Measurements from ENCODE around the gene NET1.
A peak's percentile ranks its signal among the peaks of the same experiment; 100 is the strongest.

The NET1 gene

GRCh38 chr10:5445006-5445405, 32.6 kb downstream of the NET1 start:
- DNase-seq, result no peak

GRCh38 chr10:5446390-5446926, 34.1 kb downstream of the NET1 start:
- peak; percentile 73 for DNase-seq

- no peak for DNase-seq
Measured at GRCh38 chr10:5447056-5447455, 34.7 kb downstream of the NET1 start.

- DNase-seq, result no peak
Measured at GRCh38 chr10:5447611-5448071, 35.3 kb downstream of the NET1 start.

GRCh38 chr10:5448333-5449001, 36.1 kb downstream of the NET1 start:
- DNase-seq, result no peak

GRCh38 chr10:5449227-5449626, 36.9 kb downstream of the NET1 start:
- DNase-seq, result no peak

- no peak for DNase-seq
Measured at GRCh38 chr10:5449823-5450222, 37.5 kb downstream of the NET1 start.

- no peak for DNase-seq
Measured at GRCh38 chr10:5450605-5451384, 38.4 kb downstream of the NET1 start.

- no peak for DNase-seq
Measured at GRCh38 chr10:5453749-5454489, 41.6 kb downstream of the NET1 start.

GRCh38 chr10:5456563-5456962, 44.2 kb downstream of the NET1 start:
- no peak for DNase-seq

GRCh38 chr10:5457741-5458140, 45.4 kb downstream of the NET1 start:
- no peak for DNase-seq

- no peak for DNase-seq
Measured at GRCh38 chr10:5458425-5458824, 46.1 kb downstream of the NET1 start.

GRCh38 chr10:5458949-5459747, 46.8 kb downstream of the NET1 start:
- DNase-seq, result no peak

GRCh38 chr10:5460468-5461202, 48.3 kb downstream of the NET1 start:
- DNase-seq, result no peak

- no peak for DNase-seq
Measured at GRCh38 chr10:5461203-5461588, 48.8 kb downstream of the NET1 start.

GRCh38 chr10:5461914-5462840, 49.8 kb downstream of the NET1 start:
- no peak for DNase-seq

- no peak for DNase-seq
Measured at GRCh38 chr10:5462841-5463293, 50.5 kb downstream of the NET1 start.

GRCh38 chr10:5464546-5464945, 52.2 kb downstream of the NET1 start:
- DNase-seq, result no peak

GRCh38 chr10:5465976-5466450, 53.7 kb downstream of the NET1 start:
- DNase-seq, result no peak

GRCh38 chr10:5466451-5467206, 54.3 kb downstream of the NET1 start:
- no peak for DNase-seq
